ENCODE results near the gene SPOCK1.
A peak's percentile ranks its signal among the peaks of the same experiment; 100 is the strongest.
"Not testable (repeated sequence)": the region's sequence is repeated elsewhere in the genome, so short reads cannot be mapped to it uniquely, and the experiment has no call there.

SPOCK1 gene

GRCh38 chr5:137503456-137503855 lies 4.3 kb upstream of the SPOCK1 start:
- Histone ChIP-seq H3K27ac (ENCODE audit: low read depth, low read length) (no peak overlapping the region), H3K9ac (ENCODE audit: low read length) (no peak overlapping the region), H3K27me3 (ENCODE audit: control insufficient read depth, insufficient read depth, low read length) (no peaks in the 10 kb centered on the region), H3K4me3 (ENCODE audit: low read length) (no peak overlapping the region), H3K36me3 (ENCODE audit: control insufficient read depth, insufficient read depth, low read length) (no peaks in the 10 kb centered on the region), H3K4me1 (ENCODE audit: control insufficient read depth, insufficient read depth, low read length) (no peaks in the 10 kb centered on the region)

GRCh38 chr5:137502632-137503031 lies 3.5 kb upstream of the SPOCK1 start:
- Histone ChIP-seq H3K27ac (ENCODE audit: low read depth, low read length) (no peak overlapping the region), H3K9ac (ENCODE audit: low read length) (no peak overlapping the region), H3K27me3 (ENCODE audit: control insufficient read depth, insufficient read depth, low read length) (no peaks in the 10 kb centered on the region), H3K4me1 (ENCODE audit: control insufficient read depth, insufficient read depth, low read length) (no peaks in the 10 kb centered on the region), H3K4me3 (ENCODE audit: low read length) (no peak overlapping the region), H3K36me3 (ENCODE audit: control insufficient read depth, insufficient read depth, low read length) (no peaks in the 10 kb centered on the region)

- H3K27ac ChIP-seq (ENCODE audit: low read depth, low read length) = no peak overlapping the region
- H3K9ac ChIP-seq (ENCODE audit: low read length) = no peak overlapping the region
- no peaks in the 10 kb centered on the region for H3K27me3 ChIP-seq (ENCODE audit: control insufficient read depth, insufficient read depth, low read length)
- H3K4me1 ChIP-seq (ENCODE audit: control insufficient read depth, insufficient read depth, low read length) = no peaks in the 10 kb centered on the region
- no peak overlapping the region for H3K4me3 ChIP-seq (ENCODE audit: low read length)
- no peaks in the 10 kb centered on the region for H3K36me3 ChIP-seq (ENCODE audit: control insufficient read depth, insufficient read depth, low read length)
Observed at GRCh38 chr5:137501846-137502406, 2.8 kb upstream of the SPOCK1 start.

- Histone ChIP-seq H3K4me3 (ENCODE audit: low read length) (no peak overlapping the region), H3K27me3 (ENCODE audit: control insufficient read depth, insufficient read depth, low read length) (no peaks in the 10 kb centered on the region), H3K27ac (ENCODE audit: low read depth, low read length) (no peak overlapping the region), H3K36me3 (ENCODE audit: control insufficient read depth, insufficient read depth, low read length) (no peaks in the 10 kb centered on the region), H3K4me1 (ENCODE audit: control insufficient read depth, insufficient read depth, low read length) (no peaks in the 10 kb centered on the region), H3K9ac (ENCODE audit: low read length) (no peak overlapping the region)
Observed at GRCh38 chr5:137501226-137501625, 2.1 kb upstream of the SPOCK1 start.

- Histone ChIP-seq H3K4me3 (ENCODE audit: low read length) (no peak overlapping the region), H3K4me1 (ENCODE audit: control insufficient read depth, insufficient read depth, low read length) (no peaks in the 10 kb centered on the region), H3K36me3 (ENCODE audit: control insufficient read depth, insufficient read depth, low read length) (no peaks in the 10 kb centered on the region), H3K27ac (ENCODE audit: low read depth, low read length) (no peak overlapping the region), H3K9ac (ENCODE audit: low read length) (no peak overlapping the region), H3K27me3 (ENCODE audit: control insufficient read depth, insufficient read depth, low read length) (no peaks in the 10 kb centered on the region)
Observed at GRCh38 chr5:137500615-137501225, 1.6 kb upstream of the SPOCK1 start.

- H3K27me3 ChIP-seq (ENCODE audit: control insufficient read depth, insufficient read depth, low read length); H3K27ac ChIP-seq (ENCODE audit: low read depth, low read length); H3K36me3 ChIP-seq (ENCODE audit: control insufficient read depth, insufficient read depth, low read length); H3K4me1 ChIP-seq (ENCODE audit: control insufficient read depth, insufficient read depth, low read length); H3K4me3 ChIP-seq (ENCODE audit: low read length); H3K9ac ChIP-seq (ENCODE audit: low read length): not testable (repeated sequence)
Observed at GRCh38 chr5:137499506-137499847, 351 bp upstream of the SPOCK1 start.

- Histone ChIP-seq H3K36me3 (ENCODE audit: control insufficient read depth, insufficient read depth, low read length) (no peaks in the 10 kb centered on the region), H3K4me1 (ENCODE audit: control insufficient read depth, insufficient read depth, low read length) (no peaks in the 10 kb centered on the region), H3K27me3 (ENCODE audit: control insufficient read depth, insufficient read depth, low read length) (no peaks in the 10 kb centered on the region), H3K9ac (ENCODE audit: low read length) (no peak overlapping the region), H3K4me3 (ENCODE audit: low read length) (peak overlapping the region; percentile 64), H3K27ac (ENCODE audit: low read depth, low read length) (no peak overlapping the region)
Observed at GRCh38 chr5:137498301-137498735, 808 bp downstream of the SPOCK1 start.

- Histone ChIP-seq H3K9ac (ENCODE audit: low read length) (no peak overlapping the region), H3K4me1 (ENCODE audit: control insufficient read depth, insufficient read depth, low read length) (no peaks in the 10 kb centered on the region), H3K36me3 (ENCODE audit: control insufficient read depth, insufficient read depth, low read length) (no peaks in the 10 kb centered on the region), H3K4me3 (ENCODE audit: low read length) (no peak overlapping the region), H3K27ac (ENCODE audit: low read depth, low read length) (no peak overlapping the region), H3K27me3 (ENCODE audit: control insufficient read depth, insufficient read depth, low read length) (no peaks in the 10 kb centered on the region)
Observed at GRCh38 chr5:137497396-137498290, 1.5 kb downstream of the SPOCK1 start.

- Histone ChIP-seq H3K4me3 (ENCODE audit: low read length) (no peak overlapping the region), H3K9ac (ENCODE audit: low read length) (no peak overlapping the region), H3K27ac (ENCODE audit: low read depth, low read length) (no peak overlapping the region)
Observed at GRCh38 chr5:137496919-137497318, 2.2 kb downstream of the SPOCK1 start.

GRCh38 chr5:137492331-137492730 lies 6.8 kb downstream of the SPOCK1 start:
- Histone ChIP-seq H3K27ac (ENCODE audit: low read depth, low read length) (no peak overlapping the region), H3K27me3 (ENCODE audit: control insufficient read depth, insufficient read depth, low read length) (no peaks in the 10 kb centered on the region), H3K4me1 (ENCODE audit: control insufficient read depth, insufficient read depth, low read length) (no peaks in the 10 kb centered on the region), H3K36me3 (ENCODE audit: control insufficient read depth, insufficient read depth, low read length) (no peaks in the 10 kb centered on the region), H3K4me3 (ENCODE audit: low read length) (no peak overlapping the region), H3K9ac (ENCODE audit: low read length) (no peak overlapping the region)

More at GRCh38 chr5:137496919-137497318, 2.2 kb downstream of the SPOCK1 start:
- no peaks in the 10 kb centered on the region for H3K4me1 ChIP-seq (ENCODE audit: control insufficient read depth, insufficient read depth, low read length)
- H3K36me3 ChIP-seq (ENCODE audit: control insufficient read depth, insufficient read depth, low read length) = no peaks in the 10 kb centered on the region
- no peaks in the 10 kb centered on the region for H3K27me3 ChIP-seq (ENCODE audit: control insufficient read depth, insufficient read depth, low read length)

- H3K27me3 ChIP-seq (ENCODE audit: control insufficient read depth, insufficient read depth, low read length) = no peaks in the 10 kb centered on the region
- H3K27ac ChIP-seq (ENCODE audit: low read depth, low read length) = no peak overlapping the region
- no peaks in the 10 kb centered on the region for H3K36me3 ChIP-seq (ENCODE audit: control insufficient read depth, insufficient read depth, low read length)
- no peaks in the 10 kb centered on the region for H3K4me1 ChIP-seq (ENCODE audit: control insufficient read depth, insufficient read depth, low read length)
- H3K9ac ChIP-seq (ENCODE audit: low read length) = no peak overlapping the region
- H3K4me3 ChIP-seq (ENCODE audit: low read length) = no peak overlapping the region
Observed at GRCh38 chr5:137491121-137491520, 8.0 kb downstream of the SPOCK1 start.

GRCh38 chr5:137490591-137490990 lies 8.5 kb downstream of the SPOCK1 start:
- no peaks in the 10 kb centered on the region for H3K36me3 ChIP-seq (ENCODE audit: control insufficient read depth, insufficient read depth, low read length)
- no peaks in the 10 kb centered on the region for H3K27me3 ChIP-seq (ENCODE audit: control insufficient read depth, insufficient read depth, low read length)
- H3K9ac ChIP-seq (ENCODE audit: low read length) = no peak overlapping the region
- H3K4me3 ChIP-seq (ENCODE audit: low read length) = no peak overlapping the region
- H3K27ac ChIP-seq (ENCODE audit: low read depth, low read length) = no peak overlapping the region
- no peaks in the 10 kb centered on the region for H3K4me1 ChIP-seq (ENCODE audit: control insufficient read depth, insufficient read depth, low read length)

Measured in rectal smooth muscle tissue (tissue), 1 donor.